Measurements from ENCODE around the gene TGM5.

Gene TGM5

DNA sequence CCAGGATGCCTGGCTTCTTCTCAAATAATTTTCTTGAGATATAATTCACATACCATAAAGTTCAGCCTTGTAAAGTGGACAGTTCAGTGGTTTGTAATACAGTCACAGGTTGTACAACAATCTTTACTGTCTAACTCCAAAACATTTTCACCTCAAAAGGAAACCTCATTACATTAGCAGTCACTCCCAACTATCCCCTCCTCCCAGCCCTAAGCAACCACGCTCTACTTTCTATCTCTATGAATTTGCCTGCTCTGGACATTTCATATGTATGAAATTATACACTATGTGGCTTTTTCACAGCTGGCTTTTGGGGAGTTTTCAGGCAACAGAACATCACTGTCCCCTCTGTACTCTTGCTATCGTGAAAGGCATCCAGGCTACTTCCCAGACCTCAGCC, 17.5 kb downstream of the TGM5 start:
- H3K4me2 ChIP-seq (ENCODE audit: low read length), result no peak overlapping the region
- no peak overlapping the region for H3K27ac ChIP-seq (ENCODE audit: low read depth, low read length)
- no peaks in the 10 kb centered on the region for H3K9me2 ChIP-seq (replicated peaks; ENCODE audit: control insufficient read depth, low read length)
- peaks cover 13% of the 10 kb centered on the region for H3K27me3 ChIP-seq (ENCODE audit: control insufficient read depth, low read length)
- H3K36me3 ChIP-seq (ENCODE audit: control insufficient read depth, low read length), result no peaks in the 10 kb centered on the region
- H3K9me3 ChIP-seq (ENCODE audit: control insufficient read depth, insufficient read depth, low read length), result no peaks in the 10 kb centered on the region
- H3K4me1 ChIP-seq (ENCODE audit: control insufficient read depth, low read length), result no peaks in the 10 kb centered on the region
- no peaks in the 10 kb centered on the region for H3K79me2 ChIP-seq (ENCODE audit: control insufficient read depth, low read length)
- H3F3A ChIP-seq (ENCODE audit: control insufficient read depth, insufficient read depth), result no peaks in the 10 kb centered on the region
- no peaks in the 10 kb centered on the region for H4K20me1 ChIP-seq (ENCODE audit: control insufficient read depth, insufficient read depth, low read depth, low read length)
- no peak for TF ChIP-seq EZH2phosphoT487 (IDR thresholded peaks at IDR 0.05; ENCODE audit: borderline replicate concordance, low read length)
- TF ChIP-seq, protein P1, sequence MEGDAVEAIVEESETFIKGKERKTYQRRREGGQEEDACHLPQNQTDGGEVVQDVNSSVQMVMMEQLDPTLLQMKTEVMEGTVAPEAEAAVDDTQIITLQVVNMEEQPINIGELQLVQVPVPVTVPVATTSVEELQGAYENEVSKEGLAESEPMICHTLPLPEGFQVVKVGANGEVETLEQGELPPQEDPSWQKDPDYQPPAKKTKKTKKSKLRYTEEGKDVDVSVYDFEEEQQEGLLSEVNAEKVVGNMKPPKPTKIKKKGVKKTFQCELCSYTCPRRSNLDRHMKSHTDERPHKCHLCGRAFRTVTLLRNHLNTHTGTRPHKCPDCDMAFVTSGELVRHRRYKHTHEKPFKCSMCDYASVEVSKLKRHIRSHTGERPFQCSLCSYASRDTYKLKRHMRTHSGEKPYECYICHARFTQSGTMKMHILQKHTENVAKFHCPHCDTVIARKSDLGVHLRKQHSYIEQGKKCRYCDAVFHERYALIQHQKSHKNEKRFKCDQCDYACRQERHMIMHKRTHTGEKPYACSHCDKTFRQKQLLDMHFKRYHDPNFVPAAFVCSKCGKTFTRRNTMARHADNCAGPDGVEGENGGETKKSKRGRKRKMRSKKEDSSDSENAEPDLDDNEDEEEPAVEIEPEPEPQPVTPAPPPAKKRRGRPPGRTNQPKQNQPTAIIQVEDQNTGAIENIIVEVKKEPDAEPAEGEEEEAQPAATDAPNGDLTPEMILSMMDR (IDR thresholded peaks at IDR 0.05; ENCODE audit: low read depth, low read length, poor library complexity, severe bottlenecking), result no peak
- H3K4me3 ChIP-seq (ENCODE audit: low read length), result no peak overlapping the region

DNA sequence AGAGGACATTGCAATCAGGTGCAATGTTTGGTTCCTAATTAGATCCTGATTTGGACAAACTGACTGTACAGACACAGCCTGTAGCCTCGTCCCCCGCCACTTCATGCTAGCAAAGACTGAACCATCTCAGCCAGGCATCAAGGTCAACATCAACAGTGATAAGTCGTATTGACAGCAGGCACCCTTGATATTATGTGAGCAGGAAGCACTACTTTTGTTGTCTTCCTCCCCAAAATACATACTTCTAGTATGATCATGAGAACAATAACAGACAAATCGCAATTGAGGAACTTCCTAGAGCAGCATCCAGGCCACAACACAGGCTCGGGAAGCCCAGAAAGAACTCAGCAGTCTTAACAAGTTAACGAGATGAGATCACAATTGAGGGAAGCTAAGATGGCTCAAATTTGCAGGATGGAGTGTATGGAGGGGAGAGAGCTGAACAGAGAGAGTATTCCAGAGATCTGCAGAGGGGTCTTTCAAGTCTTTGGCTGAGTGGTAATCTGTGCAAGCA, 20.4 kb downstream of the TGM5 start:
- H3K4me2 ChIP-seq (ENCODE audit: low read length), result no peak overlapping the region
- no peak overlapping the region for H3K27ac ChIP-seq (ENCODE audit: low read depth, low read length)
- no peaks in the 10 kb centered on the region for H3K4me1 ChIP-seq (ENCODE audit: control insufficient read depth, low read length)
- H3K27me3 ChIP-seq (ENCODE audit: control insufficient read depth, low read length), result peaks cover 33% of the 10 kb centered on the region
- H3K36me3 ChIP-seq (ENCODE audit: control insufficient read depth, low read length), result no peaks in the 10 kb centered on the region
- H3K9me3 ChIP-seq (ENCODE audit: control insufficient read depth, insufficient read depth, low read length), result no peaks in the 10 kb centered on the region
- no peaks in the 10 kb centered on the region for H3F3A ChIP-seq (ENCODE audit: control insufficient read depth, insufficient read depth)
- no peak overlapping the region for H3K4me3 ChIP-seq (ENCODE audit: low read length)
- H3K9me2 ChIP-seq (replicated peaks; ENCODE audit: control insufficient read depth, low read length), result no peaks in the 10 kb centered on the region
- no peaks in the 10 kb centered on the region for H3K79me2 ChIP-seq (ENCODE audit: control insufficient read depth, low read length)
- TF ChIP-seq, protein P1 (IDR thresholded peaks at IDR 0.05; ENCODE audit: low read depth, low read length, poor library complexity, severe bottlenecking), result no peak
- no peak for TF ChIP-seq EZH2phosphoT487 (IDR thresholded peaks at IDR 0.05; ENCODE audit: borderline replicate concordance, low read length)
- no peaks in the 10 kb centered on the region for H4K20me1 ChIP-seq (ENCODE audit: control insufficient read depth, insufficient read depth, low read depth, low read length)

DNA sequence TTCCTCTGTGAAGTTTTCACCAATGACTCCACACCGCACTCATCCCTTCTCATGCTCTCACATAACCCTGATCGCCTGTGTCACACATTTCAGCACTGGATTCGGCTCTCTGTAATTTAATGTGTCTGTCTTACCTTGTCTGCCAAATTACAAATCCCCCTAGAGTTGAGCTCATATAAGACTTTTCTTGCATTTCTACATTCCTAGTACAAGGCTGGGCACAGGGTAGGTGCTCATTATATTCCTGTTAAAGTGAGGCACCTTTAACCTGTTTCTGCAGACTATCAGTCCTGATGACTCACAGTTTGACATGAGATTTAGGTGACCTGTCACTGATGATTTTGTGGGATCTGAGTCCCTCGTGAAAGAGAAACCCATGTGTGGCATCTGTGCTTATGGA, 22.6 kb downstream of the TGM5 start:
- no peaks in the 10 kb centered on the region for H4K20me1 ChIP-seq (ENCODE audit: control insufficient read depth, insufficient read depth, low read depth, low read length)
- H3K27me3 ChIP-seq (ENCODE audit: control insufficient read depth, low read length), result peaks cover 40% of the 10 kb centered on the region
- no peaks in the 10 kb centered on the region for H3F3A ChIP-seq (ENCODE audit: control insufficient read depth, insufficient read depth)
- no peaks in the 10 kb centered on the region for H3K4me1 ChIP-seq (ENCODE audit: control insufficient read depth, low read length)
- no peaks in the 10 kb centered on the region for H3K36me3 ChIP-seq (ENCODE audit: control insufficient read depth, low read length)
- H3K9me2 ChIP-seq (replicated peaks; ENCODE audit: control insufficient read depth, low read length), result no peaks in the 10 kb centered on the region
- no peaks in the 10 kb centered on the region for H3K79me2 ChIP-seq (ENCODE audit: control insufficient read depth, low read length)
- no peak overlapping the region for H3K4me2 ChIP-seq (ENCODE audit: low read length)
- no peak for TF ChIP-seq EZH2phosphoT487 (IDR thresholded peaks at IDR 0.05; ENCODE audit: borderline replicate concordance, low read length)
- TF ChIP-seq, protein P1 (IDR thresholded peaks at IDR 0.05; ENCODE audit: low read depth, low read length, poor library complexity, severe bottlenecking), result no peak
- no peaks in the 10 kb centered on the region for H3K9me3 ChIP-seq (ENCODE audit: control insufficient read depth, insufficient read depth, low read length)
- no peak overlapping the region for H3K27ac ChIP-seq (ENCODE audit: low read depth, low read length)
- no peak overlapping the region for H3K4me3 ChIP-seq (ENCODE audit: low read length)

Measured in DOHH2 (cell line).